ENCODE data around the gene PARN.

The PARN gene

GRCh38 chr16:14609716-14610115 lies 20.3 kb downstream of the PARN start:
- no peak overlapping the region for H3K27ac ChIP-seq
- no peak overlapping the region for H2AFZ ChIP-seq
- TF ChIP-seq CTCF (IDR thresholded peaks at IDR 0.05), result no peak
- no peaks in the 10 kb centered on the region for H3K79me2 ChIP-seq
- H3K4me3 ChIP-seq (ENCODE audit: low read depth, low read length), result no peak overlapping the region
- H3K9me3 ChIP-seq (ENCODE audit: control insufficient read depth, low read length), result no peaks in the 10 kb centered on the region
- no peak overlapping the region for H3K4me2 ChIP-seq (ENCODE audit: low read length)
- no peak overlapping the region for H3K9ac ChIP-seq
- H3K27me3 ChIP-seq (ENCODE audit: control insufficient read depth, insufficient read depth, low read length), result no peaks in the 10 kb centered on the region
- H3K36me3 ChIP-seq (ENCODE audit: control insufficient read depth, insufficient read depth, low read length), result no peaks in the 10 kb centered on the region
- H3K4me1 ChIP-seq, result no peaks in the 10 kb centered on the region

DNA sequence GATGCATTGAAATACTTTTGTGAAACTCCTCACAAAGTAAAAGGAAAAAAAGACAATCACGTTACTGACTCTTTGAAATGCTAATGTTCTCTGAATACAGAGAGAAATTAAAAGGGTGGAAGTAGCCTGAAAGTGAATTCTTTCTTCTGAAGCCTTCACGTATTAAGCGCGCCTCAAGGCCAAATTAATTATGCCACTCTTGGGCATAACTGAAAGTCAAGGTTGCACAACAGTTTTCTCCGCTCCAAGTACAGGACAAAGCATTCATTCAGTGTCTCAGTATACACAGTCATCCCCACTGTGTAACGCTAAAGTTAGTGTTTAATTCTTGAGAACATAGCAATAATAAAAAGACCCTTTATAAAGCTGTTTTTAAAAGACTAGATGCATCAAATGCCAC lies 21.5 kb downstream of the PARN start:
- Histone ChIP-seq H3K4me1 (no peaks in the 10 kb centered on the region), H3K4me2 (ENCODE audit: low read length) (no peak overlapping the region), H3K27ac (no peak overlapping the region), H3K27me3 (ENCODE audit: control insufficient read depth, insufficient read depth, low read length) (no peaks in the 10 kb centered on the region), H2AFZ (no peak overlapping the region), H3K36me3 (ENCODE audit: control insufficient read depth, insufficient read depth, low read length) (no peaks in the 10 kb centered on the region), H3K4me3 (ENCODE audit: low read depth, low read length) (no peak overlapping the region), H3K79me2 (no peaks in the 10 kb centered on the region), H3K9me3 (ENCODE audit: control insufficient read depth, low read length) (no peaks in the 10 kb centered on the region), H3K9ac (no peak overlapping the region)
- no peak for TF ChIP-seq CTCF (IDR thresholded peaks at IDR 0.05)

GRCh38 chr16:14608111-14608566 lies 21.9 kb downstream of the PARN start:
- Histone ChIP-seq H2AFZ (no peak overlapping the region), H3K27me3 (ENCODE audit: control insufficient read depth, insufficient read depth, low read length) (no peaks in the 10 kb centered on the region), H3K9me3 (ENCODE audit: control insufficient read depth, low read length) (no peaks in the 10 kb centered on the region), H3K4me3 (ENCODE audit: low read depth, low read length) (no peak overlapping the region), H3K4me2 (ENCODE audit: low read length) (no peak overlapping the region), H3K36me3 (ENCODE audit: control insufficient read depth, insufficient read depth, low read length) (no peaks in the 10 kb centered on the region), H3K4me1 (no peaks in the 10 kb centered on the region), H3K9ac (no peak overlapping the region), H3K79me2 (no peaks in the 10 kb centered on the region), H3K27ac (no peak overlapping the region)
- no peak for TF ChIP-seq CTCF (IDR thresholded peaks at IDR 0.05)

GRCh38 chr16:14606102-14606501 lies 24.0 kb downstream of the PARN start:
- H3K9me3 ChIP-seq (ENCODE audit: control insufficient read depth, low read length), result no peaks in the 10 kb centered on the region
- no peak overlapping the region for H3K9ac ChIP-seq
- H3K79me2 ChIP-seq, result no peaks in the 10 kb centered on the region
- no peaks in the 10 kb centered on the region for H3K36me3 ChIP-seq (ENCODE audit: control insufficient read depth, insufficient read depth, low read length)
- H2AFZ ChIP-seq, result no peak overlapping the region
- H3K4me2 ChIP-seq (ENCODE audit: low read length), result no peak overlapping the region
- no peaks in the 10 kb centered on the region for H3K4me1 ChIP-seq
- H3K4me3 ChIP-seq (ENCODE audit: low read depth, low read length), result no peak overlapping the region
- no peaks in the 10 kb centered on the region for H3K27me3 ChIP-seq (ENCODE audit: control insufficient read depth, insufficient read depth, low read length)
- no peak overlapping the region for H3K27ac ChIP-seq
- no peak for TF ChIP-seq CTCF (IDR thresholded peaks at IDR 0.05)

DNA sequence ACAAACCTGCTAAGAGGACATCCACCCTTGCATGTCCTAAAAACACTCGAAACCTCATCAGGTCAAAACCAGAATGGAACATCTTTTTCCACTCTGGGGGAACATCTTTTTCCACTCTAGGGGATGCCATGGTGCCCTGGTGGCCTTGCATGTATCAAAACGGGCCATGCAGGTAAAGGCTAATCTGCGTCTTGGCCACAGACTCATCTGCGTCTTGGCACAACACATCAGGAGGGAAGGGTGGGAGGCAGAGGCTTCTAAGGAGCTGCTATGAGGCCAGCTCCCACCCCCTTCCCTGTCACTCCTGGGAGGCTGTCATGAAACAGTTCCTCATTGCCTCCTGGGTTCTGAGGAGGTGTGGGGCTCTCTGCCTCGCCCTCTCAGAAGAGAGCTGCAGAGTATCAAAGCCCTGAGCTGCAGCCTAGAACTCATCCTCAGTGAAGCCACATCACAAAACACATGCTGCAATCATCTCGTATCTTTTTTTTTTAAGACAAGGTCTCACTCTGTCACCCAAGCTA lies 27.6 kb downstream of the PARN start:
- Histone ChIP-seq H3K27ac (no peak overlapping the region), H3K4me2 (ENCODE audit: low read length) (no peak overlapping the region), H2AFZ (no peak overlapping the region), H3K9me3 (ENCODE audit: control insufficient read depth, low read length) (no peaks in the 10 kb centered on the region), H3K79me2 (no peaks in the 10 kb centered on the region), H3K36me3 (ENCODE audit: control insufficient read depth, insufficient read depth, low read length) (no peaks in the 10 kb centered on the region), H3K27me3 (ENCODE audit: control insufficient read depth, insufficient read depth, low read length) (no peaks in the 10 kb centered on the region), H3K4me1 (no peaks in the 10 kb centered on the region), H3K9ac (no peak overlapping the region), H3K4me3 (ENCODE audit: low read depth, low read length) (no peak overlapping the region)
- TF ChIP-seq CTCF (IDR thresholded peaks at IDR 0.05), result no peak

All from parathyroid adenoma (tissue), 2 donors.